ENCODE measurements around the gene SLC38A7.

DNA sequence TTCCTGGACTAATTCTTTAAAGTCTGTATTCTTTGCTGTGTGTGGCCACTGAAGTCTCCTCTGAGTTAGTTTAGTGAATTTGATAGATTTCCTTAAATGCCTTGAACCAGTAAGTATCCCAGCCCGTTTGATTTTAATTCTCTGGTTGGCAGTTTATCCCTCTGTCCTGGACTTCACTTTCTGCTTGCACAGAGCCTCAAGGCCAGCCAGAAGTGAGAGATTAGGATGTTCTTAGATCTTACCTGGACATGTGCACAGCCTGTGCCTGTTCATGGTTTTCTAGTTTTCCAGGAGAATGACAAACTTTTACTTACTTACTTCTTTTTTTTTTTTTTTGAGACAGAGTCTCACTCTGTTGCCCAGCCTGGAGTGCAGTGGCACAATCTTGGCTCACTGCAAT, 10.8 kb upstream of the SLC38A7 start:
- TF ChIP-seq, protein P1, sequence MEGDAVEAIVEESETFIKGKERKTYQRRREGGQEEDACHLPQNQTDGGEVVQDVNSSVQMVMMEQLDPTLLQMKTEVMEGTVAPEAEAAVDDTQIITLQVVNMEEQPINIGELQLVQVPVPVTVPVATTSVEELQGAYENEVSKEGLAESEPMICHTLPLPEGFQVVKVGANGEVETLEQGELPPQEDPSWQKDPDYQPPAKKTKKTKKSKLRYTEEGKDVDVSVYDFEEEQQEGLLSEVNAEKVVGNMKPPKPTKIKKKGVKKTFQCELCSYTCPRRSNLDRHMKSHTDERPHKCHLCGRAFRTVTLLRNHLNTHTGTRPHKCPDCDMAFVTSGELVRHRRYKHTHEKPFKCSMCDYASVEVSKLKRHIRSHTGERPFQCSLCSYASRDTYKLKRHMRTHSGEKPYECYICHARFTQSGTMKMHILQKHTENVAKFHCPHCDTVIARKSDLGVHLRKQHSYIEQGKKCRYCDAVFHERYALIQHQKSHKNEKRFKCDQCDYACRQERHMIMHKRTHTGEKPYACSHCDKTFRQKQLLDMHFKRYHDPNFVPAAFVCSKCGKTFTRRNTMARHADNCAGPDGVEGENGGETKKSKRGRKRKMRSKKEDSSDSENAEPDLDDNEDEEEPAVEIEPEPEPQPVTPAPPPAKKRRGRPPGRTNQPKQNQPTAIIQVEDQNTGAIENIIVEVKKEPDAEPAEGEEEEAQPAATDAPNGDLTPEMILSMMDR (IDR thresholded peaks at IDR 0.05) = no peak
- no peak for TF ChIP-seq POLR2A (IDR thresholded peaks at IDR 0.05)
